ENCODE results near the gene SHOC2.

Gene SHOC2

DNA sequence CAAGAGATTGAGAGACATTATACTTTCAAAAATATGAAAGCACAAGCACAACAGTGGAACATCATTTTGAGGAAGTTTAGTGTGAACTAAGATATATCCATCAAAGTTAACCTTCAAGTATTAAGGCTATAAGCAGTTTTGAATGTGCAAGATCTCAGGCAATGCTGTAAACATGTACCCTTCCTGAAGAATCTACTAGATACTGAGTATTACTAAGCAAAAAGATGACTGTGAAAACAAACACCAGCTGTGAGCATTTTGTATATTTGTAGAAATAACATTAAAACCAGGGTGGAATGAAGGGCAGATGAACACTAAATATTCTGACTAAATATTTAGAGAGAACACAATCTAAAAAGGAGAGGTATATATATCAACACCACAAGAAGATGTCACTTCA is 116.1 kb downstream of the SHOC2 start:
- ChIA-PET POLR2A (no interaction called here), CTCF (no interaction called here)
- TF ChIP-seq TARDBP (IDR thresholded peaks at IDR 0.05) (no peak), ELF4 (IDR thresholded peaks at IDR 0.05) (no peak), FOXK2 (IDR thresholded peaks at IDR 0.05) (no peak)
- no peak for DNase-seq (ENCODE audit: extremely low spot score)

DNA sequence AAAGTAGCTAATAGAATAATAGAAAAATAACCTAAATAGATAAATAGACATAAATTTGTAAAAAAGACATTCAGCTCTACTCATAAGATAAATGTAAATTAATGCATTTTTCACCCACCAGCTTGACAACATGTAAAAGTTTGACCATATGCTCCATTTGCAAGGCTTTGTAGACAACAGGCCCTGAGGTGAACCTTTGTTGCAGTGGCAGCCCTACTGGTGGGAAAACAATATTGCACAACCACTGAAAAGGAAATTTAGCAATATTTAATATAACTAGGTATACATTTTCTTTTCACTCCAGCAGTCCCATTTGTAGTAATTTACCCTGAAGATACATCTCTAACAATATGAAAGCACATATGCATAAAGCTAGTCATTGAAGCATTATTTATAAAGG is 118.5 kb downstream of the SHOC2 start:
- DNase-seq (ENCODE audit: extremely low spot score) = peak; percentile 12
- TF ChIP-seq LEF1 (IDR thresholded peaks at IDR 0.05; ENCODE audit: borderline replicate concordance) (no peak), L3MBTL2 (conservative IDR thresholded peaks at IDR 0.05) (no peak), FOXM1 (IDR thresholded peaks at IDR 0.05; ENCODE audit: borderline replicate concordance) (no peak), HDGF (IDR thresholded peaks at IDR 0.05; ENCODE audit: borderline replicate concordance) (no peak), FOXK2 (IDR thresholded peaks at IDR 0.05) (no peak), FOXA1 (IDR thresholded peaks at IDR 0.05) (no peak), TARDBP (IDR thresholded peaks at IDR 0.05) (no peak), SUZ12 (IDR thresholded peaks at IDR 0.05) (no peak), ZNF384 (IDR thresholded peaks at IDR 0.05) (no peak)
- TF ChIP-seq, protein P1, sequence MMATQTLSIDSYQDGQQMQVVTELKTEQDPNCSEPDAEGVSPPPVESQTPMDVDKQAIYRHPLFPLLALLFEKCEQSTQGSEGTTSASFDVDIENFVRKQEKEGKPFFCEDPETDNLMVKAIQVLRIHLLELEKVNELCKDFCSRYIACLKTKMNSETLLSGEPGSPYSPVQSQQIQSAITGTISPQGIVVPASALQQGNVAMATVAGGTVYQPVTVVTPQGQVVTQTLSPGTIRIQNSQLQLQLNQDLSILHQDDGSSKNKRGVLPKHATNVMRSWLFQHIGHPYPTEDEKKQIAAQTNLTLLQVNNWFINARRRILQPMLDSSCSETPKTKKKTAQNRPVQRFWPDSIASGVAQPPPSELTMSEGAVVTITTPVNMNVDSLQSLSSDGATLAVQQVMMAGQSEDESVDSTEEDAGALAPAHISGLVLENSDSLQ (IDR thresholded peaks at IDR 0.05) = no peak
- POLR2A ChIA-PET = no interaction called here
- CTCF ChIA-PET = interaction anchor here (0.6 to 1.1 kb wide), 2 partner anchors 109 to 1045 kb away, joined by 4 read pairs; no protein-coding TSS in a partner anchor

DNA sequence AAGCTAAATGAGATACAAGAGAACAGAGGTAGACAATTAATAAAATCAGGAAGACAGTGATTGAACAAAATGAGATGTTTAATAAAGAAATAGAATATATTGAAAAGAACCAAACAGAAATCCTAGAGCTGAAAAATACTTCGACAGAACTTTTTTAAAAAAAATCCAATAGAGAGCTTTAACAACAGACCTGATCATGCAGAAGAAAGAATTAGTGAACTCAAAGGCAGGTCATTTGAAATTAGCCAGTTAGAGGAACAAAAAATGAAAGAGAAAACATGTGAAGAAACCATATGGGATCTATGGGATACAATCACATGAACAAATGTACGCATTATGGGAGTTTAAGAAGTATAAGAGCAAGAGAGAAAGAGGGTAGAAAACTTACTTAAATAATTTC is 120.1 kb downstream of the SHOC2 start:
- no peak for DNase-seq (ENCODE audit: extremely low spot score)
- TF ChIP-seq, protein P1 (IDR thresholded peaks at IDR 0.05) = no peak
- TF ChIP-seq SUZ12 (IDR thresholded peaks at IDR 0.05) (no peak), CTBP1 (IDR thresholded peaks at IDR 0.05; ENCODE audit: borderline replicate concordance) (no peak), ZNF384 (IDR thresholded peaks at IDR 0.05) (no peak), BHLHE40 (IDR thresholded peaks at IDR 0.05; ENCODE audit: borderline replicate concordance) (no peak), TARDBP (IDR thresholded peaks at IDR 0.05) (no peak), HDGF (IDR thresholded peaks at IDR 0.05; ENCODE audit: borderline replicate concordance) (no peak), FOXK2 (IDR thresholded peaks at IDR 0.05) (no peak), FOXA1 (IDR thresholded peaks at IDR 0.05) (no peak), LEF1 (IDR thresholded peaks at IDR 0.05; ENCODE audit: borderline replicate concordance) (no peak), ARNT (IDR thresholded peaks at IDR 0.05) (no peak), SP1 (IDR thresholded peaks at IDR 0.05) (no peak), ELF4 (IDR thresholded peaks at IDR 0.05) (no peak), FOXM1 (IDR thresholded peaks at IDR 0.05; ENCODE audit: borderline replicate concordance) (no peak), L3MBTL2 (conservative IDR thresholded peaks at IDR 0.05) (no peak), NFRKB (IDR thresholded peaks at IDR 0.05) (no peak)
- ChIA-PET CTCF (no interaction called here), POLR2A (no interaction called here)

DNA sequence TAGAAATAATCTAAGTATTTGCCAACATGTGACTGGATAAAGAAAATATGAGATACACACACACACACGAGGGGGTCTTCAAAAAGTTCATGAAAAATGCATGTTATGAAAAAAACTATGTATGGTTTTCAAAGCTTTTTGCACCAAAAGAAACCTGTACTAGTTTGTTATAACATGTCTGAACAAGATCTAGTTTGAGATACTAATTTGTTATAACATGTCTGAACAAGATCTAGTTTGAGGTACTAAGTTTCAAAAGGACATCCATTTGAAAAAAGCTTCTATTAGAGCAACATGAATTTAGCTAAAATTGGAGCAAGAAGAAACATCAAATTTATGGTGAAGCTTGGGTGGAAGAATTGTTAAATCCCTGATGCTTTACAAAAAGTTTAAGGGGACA is 137.6 kb downstream of the SHOC2 start:
- ChIA-PET POLR2A (no interaction called here), CTCF (no interaction called here)
- no peak for DNase-seq (ENCODE audit: extremely low spot score)
- TF ChIP-seq FOXA1 (IDR thresholded peaks at IDR 0.05) = no peak
- TF ChIP-seq HDGF (IDR thresholded peaks at IDR 0.05; ENCODE audit: borderline replicate concordance) = no peak
- no peak for TF ChIP-seq ARNT (IDR thresholded peaks at IDR 0.05)
- no peak for TF ChIP-seq LEF1 (IDR thresholded peaks at IDR 0.05; ENCODE audit: borderline replicate concordance)
